HG02571 (cell line): Measurements from ENCODE around the gene PAPLN.
"Not testable (repeated sequence)": the region's sequence is repeated elsewhere in the genome, so short reads cannot be mapped to it uniquely, and the experiment has no call there.

Source experiments
- ATAC-seq: cut with Tn5 transposase; IDR thresholded peaks from one replicate; pipeline ENCODE4 v1.9.1; 2021; ENCODE audit warnings: mild to moderate bottlenecking, moderate library complexity; ENCODE audit not compliant: unreplicated experiment

Gene PAPLN

GRCh38 chr14:73287071-73287470, 49.8 kb downstream of the PAPLN start:
- no peak for ATAC-seq

- no peak for ATAC-seq
Measured at GRCh38 chr14:73289308-73289707, 52.0 kb downstream of the PAPLN start.

GRCh38 chr14:73289729-73290128, 52.4 kb downstream of the PAPLN start:
- ATAC-seq = no peak

GRCh38 chr14:73290279-73290678, 53.0 kb downstream of the PAPLN start:
- ATAC-seq = peak; percentile 77

- no peak for ATAC-seq
Measured at GRCh38 chr14:73293782-73294781, 56.8 kb downstream of the PAPLN start.

GRCh38 chr14:73295198-73295796, 58.0 kb downstream of the PAPLN start:
- no peak for ATAC-seq

- no peak for ATAC-seq
Measured at GRCh38 chr14:73305499-73305898, 68.2 kb downstream of the PAPLN start.

GRCh38 chr14:73307261-73307660, 70.0 kb downstream of the PAPLN start:
- no peak for ATAC-seq

GRCh38 chr14:73309207-73309606, 71.9 kb downstream of the PAPLN start:
- ATAC-seq = not testable (repeated sequence)

GRCh38 chr14:73311708-73312030, 74.4 kb downstream of the PAPLN start:
- ATAC-seq = no peak

GRCh38 chr14:73312687-73313086, 75.4 kb downstream of the PAPLN start:
- ATAC-seq = no peak

- ATAC-seq = no peak
Measured at GRCh38 chr14:73313151-73313550, 75.8 kb downstream of the PAPLN start.

- no peak for ATAC-seq
Measured at GRCh38 chr14:73323896-73324399, 86.6 kb downstream of the PAPLN start.
